ENCODE data around the gene PORCN.

Gene PORCN

DNA sequence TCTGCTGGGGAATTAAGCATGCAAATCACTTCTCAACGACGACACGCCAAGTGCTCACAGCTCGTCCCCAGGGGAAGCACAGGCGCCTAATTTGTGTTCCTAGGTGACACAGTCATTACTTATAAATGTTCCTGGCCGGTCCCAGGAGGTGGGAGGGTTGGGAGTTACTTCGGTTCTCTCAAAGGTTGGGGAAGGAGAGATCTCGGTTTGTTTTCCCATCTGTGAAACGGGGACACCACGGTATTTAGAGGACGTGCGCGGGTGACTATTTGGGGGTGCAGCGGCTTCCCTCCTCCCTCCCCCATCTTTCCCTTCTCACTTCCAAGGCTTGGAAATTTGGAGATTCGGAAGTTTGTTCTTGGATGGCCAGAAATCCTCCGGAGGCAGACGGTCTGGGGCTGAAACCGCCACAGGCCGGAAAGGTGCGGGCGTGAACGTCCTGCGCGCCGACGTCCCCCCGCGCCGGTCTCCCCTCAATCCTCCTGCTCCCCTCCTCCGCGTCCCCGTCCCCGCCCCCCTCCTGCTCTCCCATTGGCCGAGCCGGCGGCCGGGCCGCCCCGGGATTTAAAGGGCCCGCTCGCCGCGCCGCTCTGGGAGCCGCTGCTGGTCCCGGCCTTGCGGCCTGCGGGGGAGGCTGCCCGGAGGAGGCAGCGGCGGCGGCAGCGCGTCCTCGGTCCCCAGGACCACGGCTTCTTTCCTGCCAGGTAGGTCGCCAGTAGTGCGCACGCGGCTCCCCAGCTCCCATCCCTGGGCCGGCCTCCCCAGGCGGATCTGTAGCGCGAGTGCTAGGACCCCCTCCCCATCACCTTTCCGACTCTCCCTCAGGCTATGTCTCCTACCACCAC, at the start of gene PORCN:
PORCN (plus strand) TSS at position 593 of the 845 bp plus-strand sequence. CDS start 829 bp downstream, outside the sequence.
- DNase-seq, result peak; percentile 73 to 74

DNA sequence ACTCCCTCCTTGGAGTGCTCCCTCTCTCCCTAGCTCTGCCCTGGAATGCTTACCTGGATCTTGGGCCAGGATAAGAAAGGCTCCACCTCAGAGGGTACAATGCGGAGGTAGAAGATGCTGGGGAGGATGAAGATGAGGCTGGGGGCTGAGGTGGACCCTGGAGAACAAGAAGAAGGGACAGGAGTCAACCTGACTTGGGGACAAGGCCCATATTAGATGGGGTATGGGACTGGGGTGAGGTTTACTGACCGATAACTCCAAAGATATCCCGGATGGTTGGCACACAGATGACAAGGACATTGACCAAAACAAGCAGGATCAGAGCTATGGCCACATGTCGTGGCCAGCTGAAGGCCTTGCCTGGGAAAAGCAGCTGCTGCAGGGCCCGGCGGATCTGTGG, 49.3 kb upstream of the PORCN start:
- no peak for DNase-seq

DNA sequence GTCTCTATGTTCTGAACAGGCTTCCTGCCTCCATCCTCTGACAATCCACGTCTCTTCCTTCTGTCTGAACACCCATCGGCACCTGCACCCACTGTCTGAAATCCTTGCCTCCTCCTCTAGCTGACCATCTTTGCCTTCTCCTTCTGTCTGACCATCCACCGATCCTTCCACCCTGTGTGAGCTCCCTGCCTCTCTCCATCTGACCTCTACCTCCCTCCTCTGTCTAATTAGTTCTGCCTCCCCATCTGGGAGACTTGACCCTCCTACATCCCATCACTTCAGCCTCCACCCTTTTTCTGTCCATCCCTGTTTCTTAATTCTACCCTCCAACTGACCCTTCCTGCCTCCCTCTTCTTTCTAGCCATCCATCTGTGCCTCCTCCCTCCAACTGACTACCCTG, 48.8 kb upstream of the PORCN start:
- DNase-seq, result no peak

DNA sequence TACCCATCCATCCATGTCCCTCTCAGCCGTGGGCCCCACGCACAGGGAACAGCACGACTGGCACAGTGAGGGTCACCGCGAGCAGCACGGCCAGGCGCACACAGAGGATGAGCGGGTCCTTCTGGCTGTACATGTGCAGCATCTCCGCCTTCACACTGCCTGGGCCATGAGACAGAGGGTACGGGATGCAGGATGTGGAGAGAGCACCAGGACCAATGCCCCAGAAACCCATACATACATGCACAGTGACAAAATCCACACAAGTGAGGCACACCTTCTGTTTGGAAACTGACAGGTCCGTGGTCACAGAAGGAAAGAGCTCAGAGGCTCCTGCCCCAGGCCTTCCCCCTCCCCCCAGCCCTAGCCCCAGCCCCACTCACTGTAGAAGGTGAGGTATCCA, 48.2 kb upstream of the PORCN start:
- DNase-seq, result no peak

DNA sequence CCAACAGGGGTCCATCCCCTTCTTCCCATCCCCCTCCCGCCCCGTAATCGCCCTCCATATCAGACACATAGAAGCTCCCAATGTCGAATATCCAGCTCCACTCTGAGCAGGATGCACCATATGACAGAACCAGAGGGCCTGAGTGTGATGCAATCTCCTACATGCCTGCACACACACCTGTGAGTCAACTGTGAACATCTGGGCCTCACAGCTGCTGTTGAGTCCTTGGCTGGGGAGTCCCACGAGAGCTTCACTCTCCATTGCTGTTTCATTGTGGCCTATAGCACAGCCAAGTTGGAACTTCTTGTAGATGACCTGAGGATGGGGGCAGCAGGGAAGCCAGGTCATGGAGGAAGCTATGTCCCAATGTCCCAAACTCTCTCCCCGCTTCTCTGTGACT, 47.0 kb upstream of the PORCN start:
- DNase-seq, result no peak

DNA sequence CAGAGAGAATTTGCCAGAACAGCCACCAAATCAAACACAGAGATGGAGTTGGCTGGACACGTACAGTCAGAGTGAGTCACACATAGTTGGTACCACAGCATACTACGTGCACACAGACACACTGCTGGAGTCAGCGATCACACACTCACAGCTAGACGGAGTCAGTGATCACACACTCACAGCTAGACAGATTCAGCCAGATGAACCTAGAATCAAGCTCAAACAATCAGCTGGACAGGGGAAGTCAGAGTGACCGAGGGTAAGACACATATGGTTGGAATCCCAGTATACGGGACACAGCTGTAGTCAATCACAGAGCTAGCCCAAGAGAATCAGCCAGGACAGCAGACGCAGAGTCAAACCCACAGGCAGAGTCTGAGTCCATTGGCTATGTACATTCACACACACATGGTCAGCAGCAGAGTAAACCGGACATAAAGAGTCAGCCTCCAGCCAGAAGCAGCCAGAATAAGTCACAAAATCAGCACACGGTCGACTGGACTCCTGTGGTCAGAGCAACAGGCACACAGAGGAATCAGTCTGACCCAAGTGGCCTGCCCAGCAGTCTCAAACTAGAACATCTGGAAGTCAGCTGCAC, 43.4 kb upstream of the PORCN start:
- DNase-seq, result no peak

DNA sequence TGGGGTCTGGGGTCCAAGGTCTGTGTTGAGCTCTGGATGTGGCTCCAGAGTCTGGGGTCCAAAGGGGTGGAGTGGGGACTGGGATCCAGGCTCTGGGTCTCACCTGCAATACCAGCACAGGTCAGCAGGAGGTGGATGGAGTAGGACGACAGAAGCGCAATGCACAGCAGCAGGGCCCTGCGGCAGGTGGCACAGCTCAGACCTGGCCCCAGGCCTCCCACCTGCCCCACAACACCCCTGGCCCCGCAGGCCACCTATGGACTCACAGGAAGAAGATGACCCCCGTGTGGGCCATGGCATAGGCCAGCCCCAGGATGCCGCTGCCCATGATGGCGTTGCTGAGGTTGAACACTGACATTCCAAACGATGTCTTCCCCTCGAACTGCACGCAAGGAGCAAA, 42.1 kb upstream of the PORCN start:
- DNase-seq, result peak in 1 of 2 experiments; percentile 8

DNA sequence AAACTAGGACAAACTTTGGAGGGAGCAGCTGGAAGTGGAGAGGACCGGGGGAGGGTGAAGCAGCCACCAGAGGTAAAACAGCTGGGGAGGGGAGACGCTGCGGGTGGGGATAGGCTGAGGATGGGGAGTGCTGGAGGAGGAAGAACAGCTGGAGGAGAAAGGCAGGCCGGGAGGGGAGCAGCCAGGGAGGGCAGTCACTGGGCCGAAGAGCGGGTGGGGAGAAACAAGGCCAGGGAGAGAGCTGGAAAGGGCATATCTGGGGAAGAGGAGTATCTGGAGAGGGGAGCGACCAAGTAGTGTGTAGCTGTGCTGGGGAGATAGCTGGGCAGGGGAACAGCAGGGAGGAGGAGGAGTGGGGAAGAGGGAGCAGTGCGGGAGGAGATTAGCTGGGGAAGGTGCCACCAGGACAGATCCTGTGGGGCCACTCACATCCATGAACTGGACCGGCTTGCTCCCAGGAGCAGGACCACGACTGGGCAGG, 41.5 kb upstream of the PORCN start:
- DNase-seq, result no peak

DNA sequence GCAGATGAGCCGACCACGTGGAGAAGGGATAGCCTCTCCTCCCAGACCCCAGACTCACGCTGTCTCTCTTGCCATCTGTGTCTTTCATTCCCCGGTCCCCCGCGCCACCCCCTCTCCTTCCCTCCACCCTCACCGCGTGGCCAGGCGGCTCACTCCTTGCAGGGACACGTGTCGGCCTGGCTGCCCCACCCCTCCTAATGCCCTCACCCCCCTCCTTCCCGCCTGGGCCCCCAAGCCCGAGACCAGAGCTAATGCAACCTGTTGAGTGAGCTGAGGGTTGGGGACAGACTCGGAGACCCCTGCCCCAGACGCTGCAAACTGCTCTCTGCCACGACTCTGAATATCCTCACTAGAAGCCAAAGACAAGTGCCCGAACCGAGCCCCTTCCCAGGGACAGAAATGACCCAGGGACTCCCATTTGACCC, 40.5 kb upstream of the PORCN start:
- DNase-seq, result peak; percentile 44 to 56

DNA sequence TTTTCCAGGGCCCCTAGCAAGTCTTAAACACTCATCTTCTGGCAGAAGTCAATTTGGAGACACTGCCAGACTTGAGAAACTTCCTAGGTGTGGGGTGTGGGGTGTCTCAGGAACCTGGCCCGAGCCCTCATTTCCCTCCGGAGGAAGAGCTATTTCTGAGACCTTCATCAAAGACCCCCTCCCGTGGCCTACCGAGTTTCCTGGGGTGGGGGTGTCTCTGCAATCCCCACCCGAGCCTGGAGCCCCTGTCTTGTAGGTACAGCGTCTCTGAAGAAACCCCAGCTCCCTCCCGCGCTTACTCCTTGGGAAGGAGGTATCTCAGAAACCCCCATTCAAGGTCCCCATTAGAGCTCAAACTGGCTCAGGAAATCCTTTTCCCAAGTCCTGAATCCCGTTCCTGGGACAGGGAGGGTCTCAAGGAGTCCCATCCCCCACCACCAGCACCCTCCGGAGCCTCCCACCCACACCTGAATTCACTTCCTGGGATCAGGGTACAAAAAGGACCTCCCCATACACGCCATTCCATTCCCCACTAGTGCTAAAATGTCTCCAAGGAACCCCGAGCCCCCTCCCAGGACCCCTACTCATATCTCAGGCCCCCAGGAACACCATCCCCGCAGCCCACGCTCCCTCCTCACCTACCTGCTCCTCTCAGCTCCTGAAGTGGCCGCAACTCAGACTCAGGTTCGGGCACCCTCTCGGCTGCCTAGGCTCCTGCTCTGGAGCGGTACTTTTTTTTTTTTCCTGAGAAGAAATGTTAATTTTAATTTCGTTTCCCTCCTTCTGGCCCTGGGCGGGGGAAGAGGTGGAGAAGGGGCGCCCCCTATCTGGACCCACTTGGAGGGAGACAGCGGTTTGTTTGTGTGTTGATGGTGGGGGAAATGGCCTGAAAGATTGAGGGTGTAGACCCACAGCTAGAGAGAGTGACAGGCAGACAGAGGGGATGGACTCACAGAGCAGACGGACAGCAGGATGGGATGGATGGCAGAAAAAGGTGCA, 39.8 kb upstream of the PORCN start:
- peak; percentile 35 to 42 for DNase-seq

DNA sequence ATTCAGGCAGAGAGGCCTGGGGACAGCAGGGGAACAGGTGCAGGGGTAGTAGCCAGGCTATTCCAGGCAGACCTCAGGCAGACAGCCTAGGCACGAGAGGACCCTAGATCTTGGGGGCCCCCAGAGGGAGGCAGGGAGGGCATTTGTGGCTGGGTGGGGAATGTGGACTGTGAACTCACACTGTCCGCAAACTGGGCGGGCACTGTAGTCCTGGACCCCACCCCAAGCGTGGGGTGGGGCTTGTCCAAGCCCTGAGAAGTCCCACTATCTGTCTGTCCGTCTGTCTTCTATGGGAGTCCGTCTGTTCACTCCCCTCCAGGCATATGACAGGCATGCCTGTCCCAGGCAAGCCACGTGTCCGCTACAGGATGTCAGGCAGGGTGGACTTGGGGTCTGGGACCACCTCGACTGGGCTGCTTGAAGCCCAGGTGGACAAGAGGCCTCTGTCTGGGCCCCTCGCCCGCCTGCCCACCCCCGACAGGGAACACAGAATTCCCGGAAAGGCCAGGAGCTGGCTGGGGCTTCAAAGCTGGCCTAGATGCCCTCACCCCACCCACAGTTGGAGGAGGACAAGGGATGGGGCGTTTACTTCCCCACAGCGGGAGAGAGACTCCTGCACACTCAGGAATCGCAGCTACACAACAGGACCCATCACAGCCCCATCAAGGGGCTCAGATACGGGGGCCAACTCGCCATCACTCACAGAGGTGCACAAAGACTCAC, 38.5 kb upstream of the PORCN start, which contains the start of gene SLC38A5:
SLC38A5 (minus strand) TSS at position 151 of the 723 bp plus-strand sequence. CDS start 2,336 bp downstream, outside the sequence.
- no peak for DNase-seq

DNA sequence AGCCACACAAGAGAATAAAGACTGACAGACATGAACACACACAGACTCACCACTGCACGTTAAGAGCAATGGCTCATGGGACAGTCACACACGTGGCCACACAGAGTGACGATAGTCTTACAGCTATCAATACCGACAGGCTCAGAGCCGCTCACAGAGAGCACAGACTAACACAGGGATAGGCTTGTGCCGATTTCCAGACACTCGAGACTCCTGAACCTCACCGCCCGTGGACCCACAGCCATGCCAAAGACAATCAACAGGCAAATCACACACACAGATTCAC, 38.0 kb upstream of the PORCN start:
- no peak for DNase-seq

DNA sequence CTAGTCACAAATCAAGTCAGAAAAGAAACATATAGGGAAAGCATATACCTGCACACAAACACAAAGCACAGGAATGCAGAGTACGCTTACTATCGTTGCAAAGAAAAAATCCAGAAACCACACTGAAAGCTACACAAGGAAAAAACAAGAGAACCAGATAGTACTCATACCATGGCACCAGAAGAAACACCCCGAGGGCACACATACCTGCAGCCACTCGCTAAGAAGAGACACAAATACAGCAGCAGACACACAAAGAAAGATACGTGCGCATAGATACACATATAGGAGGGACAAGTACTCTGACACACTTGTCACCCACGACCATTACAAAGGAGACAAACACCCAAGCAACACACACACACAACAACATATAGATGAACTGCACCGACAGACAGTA, 37.3 kb upstream of the PORCN start:
- DNase-seq, result no peak

DNA sequence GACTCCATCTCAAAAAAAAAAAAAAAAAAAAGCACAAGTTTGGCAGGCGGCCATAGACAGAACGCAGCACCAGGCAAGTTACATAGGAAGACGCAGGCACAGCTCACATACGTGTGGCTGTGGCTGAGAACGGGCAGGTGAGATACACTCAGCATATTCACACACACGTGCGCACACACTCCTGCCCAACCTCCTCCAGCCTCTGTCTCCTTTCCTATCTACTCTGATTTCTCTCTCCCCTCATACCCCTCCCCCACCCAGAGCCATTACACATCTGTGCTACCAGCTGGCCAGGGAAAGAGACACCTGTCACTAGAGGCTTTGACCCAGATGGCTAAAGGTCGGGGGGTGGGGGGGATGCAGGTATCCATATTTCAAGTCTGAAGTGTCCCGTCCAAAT, 36.6 kb upstream of the PORCN start:
- DNase-seq, result no peak

DNA sequence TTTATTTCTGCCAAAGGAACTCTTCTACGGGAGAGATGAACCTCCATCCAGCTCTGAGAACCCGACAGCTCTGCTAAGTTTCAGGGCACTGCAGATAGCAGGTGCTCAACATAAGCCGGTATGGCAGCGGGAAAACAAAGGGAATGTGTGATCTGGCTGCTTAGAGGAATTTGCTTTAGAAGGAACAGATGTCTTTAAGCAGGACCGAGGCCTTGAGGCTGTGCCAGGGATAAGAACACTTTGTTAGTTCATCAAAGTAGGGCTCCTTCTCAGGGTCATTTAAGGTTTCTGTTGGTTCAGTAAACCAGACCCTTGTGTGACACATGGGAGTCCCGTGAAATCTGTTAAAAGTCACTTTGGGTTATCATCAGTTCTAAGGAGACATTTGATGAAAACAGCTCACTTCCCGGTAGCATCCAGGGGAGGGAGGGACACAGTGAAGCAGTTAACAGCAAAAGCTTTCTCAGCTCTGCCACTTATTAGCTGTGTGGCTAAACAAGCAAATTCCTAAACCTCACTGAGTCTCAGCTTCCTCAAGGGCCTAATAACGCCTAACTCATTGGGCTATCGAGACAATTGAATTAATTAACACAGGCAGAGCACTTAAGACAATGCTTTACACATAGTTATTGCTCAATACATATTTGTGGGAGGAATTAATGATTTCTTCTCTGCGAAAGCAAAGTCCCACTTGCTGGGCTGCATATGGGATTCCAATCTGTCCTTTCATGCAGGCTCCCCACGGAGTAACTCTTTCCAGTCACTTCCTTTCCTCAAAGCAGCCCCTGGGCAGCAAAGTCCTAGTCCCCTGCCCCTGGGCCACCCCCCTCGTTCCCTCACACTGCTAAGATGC, 35.7 kb upstream of the PORCN start:
- DNase-seq, result no peak

DNA sequence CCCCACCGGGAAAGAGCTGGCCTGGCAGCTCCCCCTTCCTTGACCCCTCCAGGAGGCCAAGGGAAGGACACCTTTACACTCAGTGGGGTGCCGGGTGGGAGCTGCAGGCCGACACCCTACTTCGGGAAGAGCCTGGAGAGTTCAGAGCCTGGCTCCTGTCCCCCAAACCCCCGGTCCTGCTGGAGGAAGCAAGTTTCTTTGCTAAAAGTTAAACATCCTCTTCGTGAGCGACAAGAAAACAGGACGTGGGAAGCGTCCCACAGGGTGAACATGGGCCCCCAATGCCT, 35.1 kb upstream of the PORCN start:
- no peak for DNase-seq

DNA sequence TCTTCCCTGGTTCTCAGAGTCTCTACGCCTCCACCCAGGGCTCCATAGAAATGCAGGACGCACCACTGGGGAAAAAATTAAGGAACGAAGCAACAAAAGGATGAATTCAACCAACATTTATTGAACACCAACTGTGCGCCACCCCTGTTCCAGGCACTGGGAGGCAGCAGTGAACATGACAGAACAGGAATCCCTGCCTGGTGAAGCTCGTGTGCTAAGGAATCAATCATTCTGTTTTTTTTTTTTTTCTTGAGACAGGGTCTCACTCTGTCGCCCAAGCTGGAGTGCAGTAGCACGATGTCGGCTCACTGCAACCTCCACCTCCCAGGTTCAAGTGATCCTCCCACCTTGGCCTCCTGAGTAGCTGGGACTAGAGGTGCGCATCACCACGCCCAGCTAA, 34.7 kb upstream of the PORCN start:
- no peak for DNase-seq

DNA sequence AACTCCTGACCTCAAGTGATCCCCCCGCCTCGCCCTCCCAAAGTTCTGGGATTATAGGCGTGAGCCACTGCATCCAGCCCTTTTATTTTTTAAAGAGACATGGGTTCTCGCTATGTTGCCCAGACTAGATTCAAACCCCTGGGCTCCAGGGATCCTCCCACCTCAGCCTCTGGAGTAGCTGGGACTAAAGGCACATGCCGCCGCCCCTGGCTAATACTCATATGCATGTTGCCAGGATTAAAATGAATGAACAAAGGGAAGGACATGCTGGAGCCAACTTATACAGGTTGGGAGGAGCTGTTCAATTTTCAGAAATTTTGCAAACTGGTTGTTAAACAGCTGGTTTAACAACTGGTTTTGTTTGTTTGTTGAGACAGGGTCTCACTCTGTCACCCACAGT, 34.2 kb upstream of the PORCN start:
- DNase-seq, result no peak

DNA sequence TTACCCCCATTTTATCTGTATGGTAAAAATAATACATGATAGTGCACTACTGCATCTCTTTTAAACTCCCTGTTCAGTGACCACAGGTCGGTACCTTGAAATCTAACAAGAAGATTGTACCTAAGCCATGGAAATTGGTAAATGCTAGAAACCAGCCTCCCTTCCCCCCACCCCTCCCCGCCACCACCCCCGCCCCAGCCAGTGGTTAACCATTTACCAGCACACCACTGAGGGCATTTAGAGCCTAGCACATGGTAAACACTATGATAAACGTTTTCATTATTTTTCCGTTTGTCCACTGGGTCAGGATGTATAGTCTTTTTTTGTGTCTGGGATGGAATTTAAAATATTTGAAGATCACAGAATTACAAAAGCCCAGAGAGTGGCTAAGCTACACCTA, 33.5 kb upstream of the PORCN start:
- no peak for DNase-seq

DNA sequence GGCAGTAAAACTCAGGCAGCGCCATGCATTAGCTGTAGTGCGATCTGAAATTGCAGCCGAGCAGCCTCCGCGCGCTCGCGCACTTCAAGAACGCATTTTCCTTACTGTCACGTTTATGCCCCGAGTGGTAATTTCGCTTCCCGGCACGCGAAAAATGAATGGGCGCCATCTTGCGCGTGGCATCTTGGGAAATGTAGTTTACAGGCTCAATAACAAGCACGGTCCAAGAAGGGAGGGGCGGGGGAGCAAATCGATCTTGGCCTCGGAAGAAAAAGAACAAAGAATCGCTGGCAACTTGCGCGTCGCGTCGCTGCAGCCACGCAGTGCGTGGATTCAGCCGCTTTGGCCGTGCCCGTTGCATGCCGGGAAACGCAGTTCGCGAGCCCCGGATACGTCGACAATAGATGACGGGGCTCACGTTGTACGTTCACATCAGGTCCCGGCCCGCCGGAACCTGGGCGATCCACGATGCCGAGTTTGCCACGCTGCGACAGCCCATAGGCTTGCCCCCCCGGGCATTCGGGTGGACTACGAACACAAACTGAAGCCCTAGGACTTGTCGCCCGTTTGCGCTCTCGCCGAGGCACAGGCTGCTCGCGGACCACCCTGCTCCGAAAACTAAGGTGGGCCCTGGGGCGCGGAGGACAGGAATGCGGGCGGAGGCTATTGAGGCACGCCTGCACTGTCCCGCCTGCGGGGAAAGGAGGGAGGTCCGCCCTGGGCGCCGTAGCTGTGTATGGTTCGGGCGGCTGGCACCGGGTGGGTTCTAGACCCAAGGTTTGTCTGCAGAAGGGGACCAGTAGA, 32.8 kb upstream of the PORCN start, which contains the start of gene FTSJ1:
FTSJ1 (plus strand) TSS at position 426 of the 804 bp plus-strand sequence. CDS start 1,849 bp downstream, outside the sequence.
- peak; percentile 85 to 87 for DNase-seq

DNA sequence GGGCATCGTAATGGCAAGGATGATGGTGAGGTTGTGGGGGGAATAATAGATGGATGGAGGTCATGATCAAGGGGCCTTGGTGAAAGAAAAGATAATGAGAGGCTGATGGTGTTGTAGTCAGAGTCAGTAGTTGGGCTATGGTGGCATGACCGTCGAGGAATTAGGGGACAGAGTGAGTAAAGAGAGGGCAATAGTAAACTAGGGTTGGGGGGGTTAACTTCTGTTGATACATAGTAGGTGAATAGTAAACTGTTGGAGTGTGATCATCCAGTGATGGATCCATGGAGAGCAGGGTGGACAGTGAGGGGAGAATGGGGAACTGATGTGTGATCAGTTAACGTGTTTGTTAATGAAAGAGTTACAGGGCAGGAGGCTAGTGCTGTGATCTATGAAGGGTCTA, 31.9 kb upstream of the PORCN start:
- DNase-seq, result no peak
